H9 (cell line): Measurements from ENCODE around the gene UNC5C. TPM values are rescaled to one million over a fixed set of nuclear protein-coding genes. Genes with fewer than 3 reads are reported as not detected.

Experiments used
- DNase-seq: peaks from one replicate; pipeline ENCODE4 v3.0.0-alpha.2; 2017
- H2AFZ ChIP-seq: one replicate; pipeline ENCODE4 v1.6.1; 2013; ENCODE audit warnings: mild to moderate bottlenecking, low read length, control low read depth, moderate library complexity
- H2AK5ac ChIP-seq: 2 replicates; pipeline ENCODE4 v1.6.1; 2013; ENCODE audit warnings: low read length, control low read depth, mixed read lengths; ENCODE audit not compliant: insufficient read length
- H2BK120ac ChIP-seq: one replicate; pipeline ENCODE4 v1.6.1; 2013; ENCODE audit warnings: low read depth, mild to moderate bottlenecking, low read length, control low read depth, inconsistent platforms; ENCODE audit not compliant: poor library complexity, severe bottlenecking
- H2BK12ac ChIP-seq: 2 replicates; pipeline ENCODE4 v1.6.1; 2013; ENCODE audit warnings: low read length, control low read depth, mixed read lengths, low read depth; ENCODE audit not compliant: insufficient read length
- H2BK15ac ChIP-seq: 2 replicates; pipeline ENCODE4 v1.6.1; 2013; ENCODE audit warnings: low read depth, low read length, control low read depth
- H2BK20ac ChIP-seq: one replicate; pipeline ENCODE4 v1.6.1; 2013; ENCODE audit warnings: low read depth, mild to moderate bottlenecking, low read length, control low read depth, inconsistent platforms; ENCODE audit not compliant: poor library complexity, severe bottlenecking
- H2BK5ac ChIP-seq: 2 replicates; pipeline ENCODE4 v1.6.1; 2013; ENCODE audit warnings: low read length, control low read depth, mixed read lengths; ENCODE audit not compliant: insufficient read length
- H3K14ac ChIP-seq: 2 replicates; pipeline ENCODE4 v1.6.1; 2013; ENCODE audit warnings: low read length, control low read depth; ENCODE audit not compliant: insufficient read depth
- H3K18ac ChIP-seq: 2 replicates; pipeline ENCODE4 v1.6.1; 2013; ENCODE audit warnings: low read depth, mild to moderate bottlenecking, mixed read lengths, low read length, control low read depth; ENCODE audit not compliant: insufficient read length
- H3K23ac ChIP-seq: 2 replicates; pipeline ENCODE4 v1.6.1; 2013; ENCODE audit warnings: low read length, control low read depth, mixed read lengths, low read depth; ENCODE audit not compliant: insufficient read length
- H3K23me2 ChIP-seq: 2 replicates; pipeline ENCODE4 v1.6.1; 2013; ENCODE audit warnings: low read depth, mild to moderate bottlenecking, mixed read lengths, low read length, control low read depth; ENCODE audit not compliant: insufficient read length, poor library complexity, severe bottlenecking
- H3K27ac ChIP-seq: 2 replicates; pipeline ENCODE4 v1.5.1; 2013; ENCODE audit warnings: low read length, control low read depth, mixed read lengths, low read depth; ENCODE audit not compliant: insufficient read length
- H3K27me3 ChIP-seq: 2 replicates; pipeline ENCODE4 v1.6.1; 2013; ENCODE audit warnings: low read length, control low read depth, inconsistent platforms; ENCODE audit not compliant: insufficient read depth
- H3K4ac ChIP-seq: 2 replicates; pipeline ENCODE4 v1.6.1; 2013; ENCODE audit warnings: low read depth, mild to moderate bottlenecking, control low read depth, inconsistent platforms, low read length, moderate library complexity
- H3K4me1 ChIP-seq: 2 replicates; pipeline ENCODE4 v1.6.1; 2013; ENCODE audit warnings: low read length, control low read depth, inconsistent platforms; ENCODE audit not compliant: insufficient read depth
- H3K4me2 ChIP-seq: 2 replicates; pipeline ENCODE4 v1.6.1; 2013; ENCODE audit warnings: low read length, control low read depth, mixed read lengths; ENCODE audit not compliant: insufficient read length, insufficient read depth
- H3K56ac ChIP-seq: 2 replicates; pipeline ENCODE4 v1.6.1; 2013; ENCODE audit warnings: low read depth, mild to moderate bottlenecking, mixed read lengths, low read length, control low read depth; ENCODE audit not compliant: insufficient read length
- H3K79me1 ChIP-seq: 2 replicates; pipeline ENCODE4 v1.6.1; 2013; ENCODE audit warnings: low read depth, mild to moderate bottlenecking, moderate library complexity, low read length, control low read depth, inconsistent platforms; ENCODE audit not compliant: insufficient read depth, poor library complexity, severe bottlenecking
- H3K79me2 ChIP-seq: 2 replicates; pipeline ENCODE4 v1.6.1; 2013; ENCODE audit warnings: low read length, control low read depth, inconsistent platforms; ENCODE audit not compliant: insufficient read depth
- H3K9ac ChIP-seq: 2 replicates; pipeline ENCODE4 v1.6.1; 2013; ENCODE audit warnings: low read length, control low read depth, mixed read lengths; ENCODE audit not compliant: insufficient read length; ENCODE audit errors: extremely low read depth
- H3K9me3 ChIP-seq: one replicate; pipeline ENCODE4 v1.6.1; 2013; ENCODE audit warnings: low read depth, low read length, inconsistent platforms; ENCODE audit not compliant: control insufficient read depth
- H3T11ph ChIP-seq: one replicate; pipeline ENCODE4 v1.6.1; 2013; ENCODE audit warnings: mild to moderate bottlenecking, low read length, control low read depth, inconsistent platforms
- H4K20me1 ChIP-seq: one replicate; pipeline ENCODE4 v1.6.1; 2013; ENCODE audit not compliant: control insufficient read depth, insufficient read length, insufficient read depth
- H4K5ac ChIP-seq: 2 replicates; pipeline ENCODE4 v1.6.1; 2013; ENCODE audit warnings: low read depth, mild to moderate bottlenecking, mixed read lengths, low read length, control low read depth; ENCODE audit not compliant: insufficient read length
- H4K8ac ChIP-seq: replicated peaks from 2 replicates; pipeline ENCODE4 v1.6.1; 2013; ENCODE audit warnings: low read length, control low read depth, mixed read lengths, low read depth; ENCODE audit not compliant: insufficient read length
- H4K91ac ChIP-seq: 2 replicates; pipeline ENCODE4 v1.6.1; 2013; ENCODE audit warnings: low read depth, mild to moderate bottlenecking, moderate library complexity, mixed read lengths, low read length, control low read depth; ENCODE audit not compliant: insufficient read length
- H3K27ac Mint-ChIP-seq, 3 experiments: 2 replicates in 2 of 3; 3 replicates in 1 of 3; pipeline ENCODE4 v1.8.0; 2020 to 2021; ENCODE audit warnings: mixed read lengths in 3 of 3, mild to moderate bottlenecking in 1 of 3, moderate library complexity in 1 of 3
- H3K27me3 Mint-ChIP-seq: 2 replicates; pipeline ENCODE4 v1.8.0; 2021; ENCODE audit warnings: low read depth, mild to moderate bottlenecking, moderate library complexity, mixed read lengths
- H3K36me3 Mint-ChIP-seq, 3 experiments: 2 replicates in 2 of 3; 3 replicates in 1 of 3; pipeline ENCODE4 v1.8.0; 2020 to 2021; ENCODE audit warnings: low read depth in 3 of 3, mixed read lengths in 3 of 3; ENCODE audit not compliant: insufficient read depth in 1 of 3
- H3K4me1 Mint-ChIP-seq, 2 experiments: 2 replicates each; pipeline ENCODE4 v1.8.0; 2020; ENCODE audit warnings: mixed read lengths in 2 of 2
- H3K4me3 Mint-ChIP-seq, 2 experiments: 2 replicates in 1 of 2; 3 replicates in 1 of 2; pipeline ENCODE4 v1.8.0; 2020 to 2021; ENCODE audit warnings: mild to moderate bottlenecking in 2 of 2, mixed read lengths in 2 of 2, moderate library complexity in 1 of 2
- H3K9me3 Mint-ChIP-seq, 2 experiments: 2 replicates in 1 of 2; 3 replicates in 1 of 2; pipeline ENCODE4 v1.8.0; 2020; ENCODE audit warnings: mild to moderate bottlenecking in 2 of 2, mixed read lengths in 2 of 2, moderate library complexity in 1 of 2
- WGBS: extraction: QIAGEN DNeasy Blood & Tissue Kit; methylation state at CpG from one replicate; pipeline ENCODE4 v1.1.7; 2013; ENCODE audit warnings: missing lambda C conversion rate, low lambda C conversion rate, mixed read lengths; ENCODE audit not compliant: insufficient read length; ENCODE audit errors: extremely low coverage; 5-methylcytosine and 5-hydroxymethylcytosine counted together
- total RNA-seq: library from RNA; stranded (reverse); gene quantifications from 2 replicates; pipeline ENCODE4 v1.2.1, GENCODE V29; 2021
- TF ChIP-seq, protein P1 (sequence below): fragments of 200-600 bp; sonication (generic); conservative IDR thresholded peaks from 3 replicates; pipeline ENCODE4 v1.8.0; 2021; ENCODE audit warnings: antibody characterized with exemption, mild to moderate bottlenecking

UNC5C gene
- total RNA-seq, 1 experiment from 2014 or later, result not detected

DNA sequence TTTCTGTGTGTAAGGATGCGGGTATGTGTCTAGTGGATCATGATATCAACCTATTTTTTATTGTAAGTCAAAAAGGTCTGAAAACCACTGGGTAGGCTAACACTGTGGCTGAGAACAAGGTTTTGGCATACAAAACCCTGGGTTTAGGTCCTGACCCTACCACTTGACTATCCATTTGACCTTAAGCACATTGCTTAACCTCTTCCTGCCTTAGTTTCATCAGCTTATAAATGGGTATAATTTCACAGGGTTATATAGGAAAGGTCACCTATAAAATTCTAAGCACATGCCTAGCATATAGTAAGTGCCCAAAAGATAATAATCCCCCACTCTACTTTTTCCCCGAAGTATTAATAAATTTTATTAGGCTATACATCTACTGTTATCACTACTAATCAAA, 263.0 kb downstream of the UNC5C start:
- Histone ChIP-seq H4K5ac (no peak overlapping the region), H2BK120ac (no peak overlapping the region), H3K4me1 (no peaks in the 10 kb centered on the region), H2AK5ac (no peak overlapping the region), H4K20me1 (no peaks in the 10 kb centered on the region), H2BK5ac (no peak overlapping the region), H3K9ac (no peak overlapping the region), H3K27me3 (no peaks in the 10 kb centered on the region), H2AFZ (no peak overlapping the region), H3K4ac (no peak overlapping the region), H3K56ac (no peak overlapping the region), H3K9me3 (no peaks in the 10 kb centered on the region), H3K27ac (no peak overlapping the region), H3K4me2 (no peak overlapping the region), H2BK15ac (no peak overlapping the region), H4K91ac (no peak overlapping the region), H3K23ac (no peak overlapping the region), H4K8ac (no peak overlapping the region), H3K23me2 (no peaks in the 10 kb centered on the region), H3K79me1 (no peaks in the 10 kb centered on the region), H2BK12ac (no peak overlapping the region), H3K79me2 (no peaks in the 10 kb centered on the region), H3K18ac (no peak overlapping the region), H3T11ph (no peak overlapping the region), H2BK20ac (no peak overlapping the region), H3K14ac (no peak overlapping the region)
- TF ChIP-seq, protein P1, sequence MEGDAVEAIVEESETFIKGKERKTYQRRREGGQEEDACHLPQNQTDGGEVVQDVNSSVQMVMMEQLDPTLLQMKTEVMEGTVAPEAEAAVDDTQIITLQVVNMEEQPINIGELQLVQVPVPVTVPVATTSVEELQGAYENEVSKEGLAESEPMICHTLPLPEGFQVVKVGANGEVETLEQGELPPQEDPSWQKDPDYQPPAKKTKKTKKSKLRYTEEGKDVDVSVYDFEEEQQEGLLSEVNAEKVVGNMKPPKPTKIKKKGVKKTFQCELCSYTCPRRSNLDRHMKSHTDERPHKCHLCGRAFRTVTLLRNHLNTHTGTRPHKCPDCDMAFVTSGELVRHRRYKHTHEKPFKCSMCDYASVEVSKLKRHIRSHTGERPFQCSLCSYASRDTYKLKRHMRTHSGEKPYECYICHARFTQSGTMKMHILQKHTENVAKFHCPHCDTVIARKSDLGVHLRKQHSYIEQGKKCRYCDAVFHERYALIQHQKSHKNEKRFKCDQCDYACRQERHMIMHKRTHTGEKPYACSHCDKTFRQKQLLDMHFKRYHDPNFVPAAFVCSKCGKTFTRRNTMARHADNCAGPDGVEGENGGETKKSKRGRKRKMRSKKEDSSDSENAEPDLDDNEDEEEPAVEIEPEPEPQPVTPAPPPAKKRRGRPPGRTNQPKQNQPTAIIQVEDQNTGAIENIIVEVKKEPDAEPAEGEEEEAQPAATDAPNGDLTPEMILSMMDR, result no peak
- Mint-ChIP-seq H3K4me3 (no peak overlapping the region), H3K4me1 (peaks cover 6 to 8% of the 10 kb centered on the region in 2 experiments; a peak in 3 of 4 replicates), H3K9me3 (peaks cover 5 to 8% of the 10 kb centered on the region in 2 experiments), H3K36me3 (peaks cover 3 to 5% (median 5%) of the 10 kb centered on the region in 3 experiments; a peak in 5 of 7 replicates), H3K27ac (no peak overlapping the region), H3K27me3 (no peaks in the 10 kb centered on the region)
- DNase-seq, result no peak
- no CpG with 5 or more reads among the region's 2 CpGs for WGBS
